Right ventricle myocardium inferior (tissue), 1 donor: ENCODE data around the gene KRTAP5-8. TPM values are rescaled to one million over a fixed set of nuclear protein-coding genes. Genes with fewer than 3 reads are reported as not detected.
"Not testable (repeated sequence)": the region's sequence is repeated elsewhere in the genome, so short reads cannot be mapped to it uniquely, and the experiment has no call there.

Source experiments
- ATAC-seq: fragments of 200-7000 bp; cut with Tn5 transposase; one replicate; pipeline ENCODE4 v1.9.1; 2020; ENCODE audit warnings: mild to moderate bottlenecking, moderate library complexity
- DNase-seq: peaks from one replicate; pipeline ENCODE4 v3.0.0; 2021; ENCODE audit errors: missing footprints
- intact Hi-C: fragments of 100-400 bp; cut with DNase I; formaldehyde crosslinking; loops from one replicate; pipeline ENCODE4 v1.11.0; 2022
- long read RNA-seq: library from polyadenylated mRNA; unstranded; transcript quantifications from one replicate; pipeline ENCODE4 v2.0.0, GENCODE V29; 2021
- total RNA-seq: library from RNA; stranded (reverse); fragmentation: NEBNext Ultra II Directional; extraction: Animal tissue kit (Norgen Biotek cat#: 25700); gene quantifications from one replicate; pipeline ENCODE4 v1.2.1, GENCODE V29; 2021
- donor health status: DM: no; HTN: yes; CAD: no; lungs with severe emphysema.

The KRTAP5-8 gene
- total RNA-seq = not detected
- long read RNA-seq = 0 reads

GRCh38 chr11:71537977-71538665 lies at the start of gene KRTAP5-8:
Gene KRTAP5-8, plus strand, starts transcription at chr11:71538025. Its CDS starts 31 bp downstream, at chr11:71538056.
- intact Hi-C loops, ATAC-seq, DNase-seq: not testable (repeated sequence)

GRCh38 chr11:71488681-71489270 lies 49.0 kb upstream of the KRTAP5-8 start:
- no peak for DNase-seq
- intact Hi-C loops = no loop called here
- ATAC-seq = no peak

GRCh38 chr11:71489311-71490043 lies 48.3 kb upstream of the KRTAP5-8 start:
- intact Hi-C loops = no loop called here
- ATAC-seq (no peak), DNase-seq (peak; percentile 42)

GRCh38 chr11:71490044-71490730 lies 47.6 kb upstream of the KRTAP5-8 start:
- peak; percentile 43 for DNase-seq
- ATAC-seq = no peak
- intact Hi-C loops = no loop called here

- DNase-seq = peak; percentile 20
Measured at GRCh38 chr11:71490731-71491390, 47.0 kb upstream of the KRTAP5-8 start.

GRCh38 chr11:71491531-71491930 lies 46.3 kb upstream of the KRTAP5-8 start:
- ATAC-seq (no peak), DNase-seq (peak; percentile 42)
- intact Hi-C loops = no loop called here

More at GRCh38 chr11:71490731-71491390, 47.0 kb upstream of the KRTAP5-8 start:
- no peak for ATAC-seq
- intact Hi-C loops = no loop called here

- no peak for DNase-seq
- ATAC-seq = no peak
- intact Hi-C loops = no loop called here
Measured at GRCh38 chr11:71491940-71492339, 45.9 kb upstream of the KRTAP5-8 start.

- intact Hi-C loops = no loop called here
- DNase-seq = no peak
Measured at GRCh38 chr11:71495286-71496230, 42.3 kb upstream of the KRTAP5-8 start.

GRCh38 chr11:71496421-71496820 lies 41.4 kb upstream of the KRTAP5-8 start:
- intact Hi-C loops = no loop called here
- DNase-seq = peak; percentile 11
- ATAC-seq = no peak

More at GRCh38 chr11:71495286-71496230, 42.3 kb upstream of the KRTAP5-8 start:
- no peak for ATAC-seq

GRCh38 chr11:71498091-71498490 lies 39.7 kb upstream of the KRTAP5-8 start:
- intact Hi-C loops = no loop called here
- DNase-seq (peak; percentile 25), ATAC-seq (no peak)

GRCh38 chr11:71499125-71499524 lies 38.7 kb upstream of the KRTAP5-8 start:
- intact Hi-C loops = no loop called here
- ATAC-seq (no peak), DNase-seq (no peak)

GRCh38 chr11:71499546-71499945 lies 38.3 kb upstream of the KRTAP5-8 start:
- no peak for ATAC-seq
- peak; percentile 22 for DNase-seq
- intact Hi-C loops = no loop called here

- intact Hi-C loops = no loop called here
- DNase-seq (peak; percentile 77), ATAC-seq (peak; percentile 61)
Measured at GRCh38 chr11:71500601-71501021, 37.2 kb upstream of the KRTAP5-8 start.

- intact Hi-C loops = no loop called here
- ATAC-seq (no peak), DNase-seq (peak; percentile 49)
Measured at GRCh38 chr11:71501071-71501985, 36.5 kb upstream of the KRTAP5-8 start.

GRCh38 chr11:71502026-71502425 lies 35.8 kb upstream of the KRTAP5-8 start:
- ATAC-seq (no peak), DNase-seq (no peak)
- intact Hi-C loops = no loop called here

GRCh38 chr11:71502871-71503435 lies 34.9 kb upstream of the KRTAP5-8 start:
- intact Hi-C loops = no loop called here
- DNase-seq (no peak), ATAC-seq (no peak)
